ENCODE data around the gene NFYC. TPM values are rescaled to one million over a fixed set of nuclear protein-coding genes. Genes with fewer than 3 reads are reported as not detected.
"Not testable (repeated sequence)": the region's sequence is repeated elsewhere in the genome, so short reads cannot be mapped to it uniquely, and the experiment has no call there.

Gene NFYC
- total and polyA plus RNA-seq, 2 of the 8 experiments (the other 6 are each of a cell fraction or from before 2014, with no cell fraction given): 54.1 to 124 TPM

- TF ChIP-seq EP300 (IDR thresholded peaks at IDR 0.05; ENCODE audit: borderline replicate concordance in 1 of 2, low read depth in 2 of 2, low read length in 2 of 2) (no peak), SIRT6 (IDR thresholded peaks at IDR 0.05; ENCODE audit: low read length) (no peak)
Measured at GRCh38 chr1:40723196-40723955, 31.9 kb downstream of the NFYC start (continued).

GRCh38 chr1:40727662-40728061 is 36.2 kb downstream of the NFYC start:
- H2BK120ac ChIP-seq (replicated peaks; ENCODE audit: low read depth, low read length); H3K9ac ChIP-seq (replicated peaks in 1 of 4; ENCODE audit: extremely low read depth in 1 of 4, low read depth in 3 of 4, low read length in 3 of 4); H3K23me2 ChIP-seq (ENCODE audit: low read depth, low read length); H4K91ac ChIP-seq (replicated peaks; ENCODE audit: insufficient read length, low read length); H2AK5ac ChIP-seq (ENCODE audit: low read depth, low read length); H3K4me3 ChIP-seq (ENCODE audit: extremely low read depth in 1 of 4, insufficient read depth in 2 of 4, low read depth in 3 of 4, low read length in 4 of 4); H3K56ac ChIP-seq (replicated peaks; ENCODE audit: insufficient read length, low read depth, low read length); H3K23ac ChIP-seq (ENCODE audit: insufficient read length); H2AFZ ChIP-seq (ENCODE audit: low read length); H3K4me1 ChIP-seq (replicated peaks in 1 of 4; ENCODE audit: control insufficient read depth in 3 of 4, insufficient read depth in 4 of 4, low read length in 3 of 4); H2BK20ac ChIP-seq (ENCODE audit: low read length); H2BK5ac ChIP-seq (ENCODE audit: low read depth, low read length); H3K18ac ChIP-seq (ENCODE audit: extremely low read depth, low read length); H3K4me2 ChIP-seq (ENCODE audit: insufficient read depth in 1 of 2, low read depth in 2 of 2, low read length in 2 of 2); H4K8ac ChIP-seq (ENCODE audit: extremely low read depth, insufficient read depth, low read length); H3K79me1 ChIP-seq (ENCODE audit: low read depth, low read length); H3K27ac ChIP-seq (ENCODE audit: low read depth, low read length); H3K4ac ChIP-seq (replicated peaks; ENCODE audit: insufficient read length, low read depth, low read length); DNase-seq (ENCODE audit: low read depth in 1 of 2, low spot score in 2 of 2); H4K5ac ChIP-seq (ENCODE audit: insufficient read length, low read depth, low read length); H2BK12ac ChIP-seq (ENCODE audit: low read depth, low read length); H3K9me3 ChIP-seq (ENCODE audit: insufficient read depth in 2 of 2, low read depth in 1 of 2, low read length in 1 of 2); H3K14ac ChIP-seq (ENCODE audit: insufficient read length); H3K27me3 ChIP-seq (replicated peaks in 1 of 4; ENCODE audit: control insufficient read depth in 3 of 4, extremely low read depth in 1 of 4, insufficient read depth in 3 of 4, low read length in 3 of 4); H2BK15ac ChIP-seq (ENCODE audit: low read length); H3K36me3 ChIP-seq (ENCODE audit: control insufficient read depth in 2 of 4, insufficient read depth in 4 of 4, low read length in 3 of 4); H4K20me1 ChIP-seq (replicated peaks in 1 of 2; ENCODE audit: control insufficient read depth in 1 of 2, insufficient read depth in 2 of 2, low read length in 2 of 2); FAIRE-seq: not testable (repeated sequence)
- ChIA-PET POLR2A (ENCODE audit: partially characterized antibody) (interaction anchor here (1.4 to 2.2 kb wide), 3 partner anchors 9 to 36 kb away, joined by 6 to 9 read pairs (median 6); partner anchors contain the start of gene NFYC), CTCF (ENCODE audit: partially characterized antibody) (interaction anchor here (0.6 kb wide), 1 partner anchor 51 kb away, joined by 3 read pairs; no protein-coding TSS in a partner anchor)
- 95% methylated on average over 9 of the region's 9 CpGs; no CpG with 5 or more reads in 1 of the 2 experiments for WGBS, 2 experiments (ENCODE audit: extremely low coverage in 1 of 2, insufficient coverage in 1 of 2, insufficient read length in 1 of 2, insufficient replicate concordance in 2 of 2, low coverage in 1 of 2, low lambda C conversion rate in 2 of 2, missing lambda C conversion rate in 1 of 2)
- H3K79me2 ChIP-seq (ENCODE audit: control insufficient read depth in 1 of 2, insufficient read depth in 2 of 2, low read length in 2 of 2): peaks cover 3 to 76% of the 10 kb centered on the region in 2 experiments; a peak in 3 of 4 replicates
